ENCODE measurements around the gene GOLGA3.
"Not testable (repeated sequence)": the region's sequence is repeated elsewhere in the genome, so short reads cannot be mapped to it uniquely, and the experiment has no call there.

The GOLGA3 gene, protein sequence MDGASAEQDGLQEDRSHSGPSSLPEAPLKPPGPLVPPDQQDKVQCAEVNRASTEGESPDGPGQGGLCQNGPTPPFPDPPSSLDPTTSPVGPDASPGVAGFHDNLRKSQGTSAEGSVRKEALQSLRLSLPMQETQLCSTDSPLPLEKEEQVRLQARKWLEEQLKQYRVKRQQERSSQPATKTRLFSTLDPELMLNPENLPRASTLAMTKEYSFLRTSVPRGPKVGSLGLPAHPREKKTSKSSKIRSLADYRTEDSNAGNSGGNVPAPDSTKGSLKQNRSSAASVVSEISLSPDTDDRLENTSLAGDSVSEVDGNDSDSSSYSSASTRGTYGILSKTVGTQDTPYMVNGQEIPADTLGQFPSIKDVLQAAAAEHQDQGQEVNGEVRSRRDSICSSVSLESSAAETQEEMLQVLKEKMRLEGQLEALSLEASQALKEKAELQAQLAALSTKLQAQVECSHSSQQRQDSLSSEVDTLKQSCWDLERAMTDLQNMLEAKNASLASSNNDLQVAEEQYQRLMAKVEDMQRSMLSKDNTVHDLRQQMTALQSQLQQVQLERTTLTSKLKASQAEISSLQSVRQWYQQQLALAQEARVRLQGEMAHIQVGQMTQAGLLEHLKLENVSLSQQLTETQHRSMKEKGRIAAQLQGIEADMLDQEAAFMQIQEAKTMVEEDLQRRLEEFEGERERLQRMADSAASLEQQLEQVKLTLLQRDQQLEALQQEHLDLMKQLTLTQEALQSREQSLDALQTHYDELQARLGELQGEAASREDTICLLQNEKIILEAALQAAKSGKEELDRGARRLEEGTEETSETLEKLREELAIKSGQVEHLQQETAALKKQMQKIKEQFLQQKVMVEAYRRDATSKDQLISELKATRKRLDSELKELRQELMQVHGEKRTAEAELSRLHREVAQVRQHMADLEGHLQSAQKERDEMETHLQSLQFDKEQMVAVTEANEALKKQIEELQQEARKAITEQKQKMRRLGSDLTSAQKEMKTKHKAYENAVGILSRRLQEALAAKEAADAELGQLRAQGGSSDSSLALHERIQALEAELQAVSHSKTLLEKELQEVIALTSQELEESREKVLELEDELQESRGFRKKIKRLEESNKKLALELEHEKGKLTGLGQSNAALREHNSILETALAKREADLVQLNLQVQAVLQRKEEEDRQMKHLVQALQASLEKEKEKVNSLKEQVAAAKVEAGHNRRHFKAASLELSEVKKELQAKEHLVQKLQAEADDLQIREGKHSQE (N-terminal part only)

GRCh38 chr12:132828706-132829534, at the start of gene GOLGA3:
Gene GOLGA3 (minus strand): TSS chr12:132828869. CDS start chr12:132822128, 6,741 bp downstream.
- peak; percentile 49 for DNase-seq

- DNase-seq: not testable (repeated sequence)
Measured at GRCh38 chr12:132874620-132875019, 46.0 kb upstream of the GOLGA3 start.

DNA sequence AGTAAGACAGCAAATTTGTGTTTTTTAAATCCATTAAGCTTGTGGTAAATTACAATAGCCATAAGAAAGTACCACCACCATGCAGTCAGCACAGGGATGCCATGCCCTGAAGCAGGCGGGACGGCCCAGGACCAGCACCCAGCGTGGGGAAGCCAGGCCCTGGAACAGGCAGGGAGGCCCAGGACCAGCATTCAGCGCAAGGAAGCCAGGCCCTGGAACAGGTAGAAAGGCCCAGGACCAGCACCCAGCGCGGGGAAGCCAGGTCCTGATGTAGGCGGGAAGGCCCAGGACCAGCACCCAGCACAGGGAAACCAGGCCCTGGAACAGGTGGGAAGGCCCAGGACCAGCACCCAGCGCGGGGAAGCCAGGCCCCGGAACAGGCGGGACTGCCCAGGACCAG, 45.5 kb upstream of the GOLGA3 start:
- no peak for DNase-seq

DNA sequence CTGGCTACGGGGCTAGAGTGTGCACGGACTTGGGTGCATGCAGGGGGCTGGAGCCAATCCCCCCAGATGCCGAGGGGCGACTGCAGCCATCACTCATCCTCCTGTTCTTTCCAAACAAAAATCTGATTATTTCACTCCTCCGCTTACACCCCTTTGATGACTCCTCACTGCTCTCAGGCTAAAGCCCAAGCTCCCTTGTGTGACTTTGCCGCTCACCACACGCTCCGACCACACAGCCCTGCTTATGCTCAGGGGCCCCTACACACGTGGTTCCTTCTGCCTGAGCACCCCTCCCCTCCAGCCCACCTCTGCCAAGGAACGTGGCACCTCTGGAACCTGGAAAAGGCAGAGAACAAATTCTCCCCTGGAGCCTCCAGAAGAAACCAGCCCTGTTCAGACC, 45.1 kb upstream of the GOLGA3 start:
- DNase-seq: no peak

GRCh38 chr12:132872975-132873421, 44.3 kb upstream of the GOLGA3 start:
- no peak for DNase-seq

GRCh38 chr12:132872073-132872855, 43.6 kb upstream of the GOLGA3 start:
- DNase-seq: no peak

DNA sequence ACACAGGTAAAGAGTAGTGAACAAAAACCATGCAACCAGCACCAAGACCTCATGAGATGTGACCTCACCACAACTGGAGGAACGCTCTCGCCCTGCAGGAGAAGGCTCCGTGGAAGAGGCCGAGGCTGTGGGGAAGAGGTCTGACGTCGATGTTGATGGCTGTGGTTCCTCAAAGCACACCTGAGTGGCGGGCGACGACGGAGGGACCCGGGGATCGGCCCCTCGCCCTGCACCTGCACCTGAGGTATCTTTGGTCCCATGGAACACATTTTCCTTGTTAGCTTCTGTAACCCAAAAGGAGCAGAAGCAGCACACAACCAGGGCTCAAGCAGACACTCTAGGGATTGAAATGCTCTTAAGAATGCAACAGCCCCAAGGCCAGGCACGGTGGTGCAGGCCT, 40.9 kb upstream of the GOLGA3 start:
- no peak for DNase-seq

- DNase-seq: peak; percentile 7
Measured at GRCh38 chr12:132866251-132866828, 37.7 kb upstream of the GOLGA3 start.

GRCh38 chr12:132861558-132861957, 32.9 kb upstream of the GOLGA3 start:
- DNase-seq: no peak

- no peak for DNase-seq
Measured at GRCh38 chr12:132858718-132859266, 30.1 kb upstream of the GOLGA3 start.

DNA sequence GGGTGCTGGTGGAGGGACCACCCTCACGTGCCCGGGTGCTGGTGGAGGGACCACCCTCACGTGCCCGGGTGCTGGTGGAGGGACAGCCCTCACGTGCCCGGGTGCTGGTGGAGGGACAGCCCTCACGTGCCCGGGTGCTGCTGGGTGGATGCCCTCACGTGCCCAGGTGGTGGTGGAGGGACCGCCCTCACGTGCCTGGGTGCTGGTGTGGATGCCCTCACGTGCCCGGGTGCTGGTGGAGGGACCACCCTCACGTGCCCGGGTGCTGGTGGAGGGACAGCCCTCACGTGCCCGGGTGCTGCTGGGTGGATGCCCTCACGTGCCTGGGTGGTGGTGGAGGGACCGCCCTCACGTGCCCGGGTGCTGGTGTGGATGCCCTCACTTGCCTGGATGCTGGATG, 28.4 kb upstream of the GOLGA3 start:
- DNase-seq: not testable (repeated sequence)

GRCh38 chr12:132856581-132856980, 27.9 kb upstream of the GOLGA3 start:
- DNase-seq: no peak

- DNase-seq: not testable (repeated sequence)
Measured at GRCh38 chr12:132855211-132855610, 26.5 kb upstream of the GOLGA3 start.

GRCh38 chr12:132853285-132854092, 24.8 kb upstream of the GOLGA3 start:
- DNase-seq: no peak

DNA sequence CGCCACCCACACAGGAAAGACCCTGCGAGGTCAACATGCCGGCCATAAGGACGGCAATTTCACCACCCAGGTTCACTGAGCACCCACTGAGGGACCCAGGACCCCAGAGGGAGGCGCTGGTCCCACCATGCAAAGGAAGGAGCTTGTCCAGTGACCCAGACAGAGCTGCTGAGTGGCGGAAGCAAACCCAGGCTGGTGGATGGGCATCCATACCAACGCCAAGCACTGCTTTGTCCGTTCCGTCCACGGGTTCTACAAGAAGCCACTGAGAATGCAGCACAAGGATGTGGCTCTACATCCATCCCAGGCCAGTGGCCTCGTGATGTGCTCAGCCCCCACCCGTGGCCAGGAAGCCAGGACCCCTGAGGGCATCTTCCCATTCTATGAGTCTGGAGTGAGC, 23.8 kb upstream of the GOLGA3 start:
- no peak for DNase-seq

DNA sequence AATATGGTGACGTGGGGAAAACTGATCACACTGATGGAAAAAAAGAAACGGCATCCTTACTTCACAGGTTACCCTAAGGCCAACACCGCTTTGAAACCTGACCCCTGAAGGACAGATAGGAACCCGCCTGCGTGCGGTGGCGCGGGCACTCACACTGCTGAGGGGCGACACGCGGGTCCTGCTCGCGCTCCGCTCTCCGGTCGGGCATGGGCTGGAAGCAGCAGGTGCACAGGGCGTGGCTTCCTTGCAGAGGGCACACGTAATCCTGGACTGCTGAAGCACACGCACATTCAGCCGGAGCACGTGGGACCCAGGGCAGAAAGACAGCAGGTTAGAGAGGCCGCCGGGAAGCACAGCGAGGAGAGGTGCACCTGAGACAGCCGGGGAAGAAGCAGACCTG, 22.8 kb upstream of the GOLGA3 start:
- no peak for DNase-seq

DNA sequence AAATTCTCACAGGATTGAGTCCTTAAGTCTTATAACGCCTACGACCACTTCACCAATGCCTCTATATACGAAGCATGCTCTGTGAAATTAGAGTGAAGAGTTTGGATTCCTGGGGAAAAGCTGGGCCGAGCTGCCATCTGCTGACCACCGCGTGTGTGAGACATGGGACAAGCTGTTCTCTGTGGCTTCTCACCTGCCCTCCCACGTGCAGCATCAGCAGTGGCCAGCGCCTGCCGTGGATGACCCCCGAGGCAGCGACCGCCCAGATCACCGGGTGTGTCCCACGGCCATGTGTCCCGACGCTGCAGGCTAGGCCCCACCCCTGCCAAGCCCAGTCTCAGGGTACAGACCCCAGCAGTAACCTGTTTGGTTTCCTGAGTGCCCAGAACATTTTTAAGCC, 21.6 kb upstream of the GOLGA3 start:
- no peak for DNase-seq

- no peak for DNase-seq
Measured at GRCh38 chr12:132848521-132848920, 19.9 kb upstream of the GOLGA3 start.

Data from GF-D8 (cell line).